GM18511 (cell line): ENCODE data around the gene ZGPAT.

Experiments
- ATAC-seq: cut with Tn5 transposase; IDR thresholded peaks from one replicate; pipeline ENCODE4 v1.9.1; 2021; ENCODE audit warnings: mild to moderate bottlenecking, moderate library complexity; ENCODE audit not compliant: unreplicated experiment

The ZGPAT gene

GRCh38 chr20:63777614-63778013, 69.8 kb downstream of the ZGPAT start:
- no peak for ATAC-seq

GRCh38 chr20:63778034-63778752, 70.4 kb downstream of the ZGPAT start:
- no peak for ATAC-seq

GRCh38 chr20:63778857-63779256, 71.0 kb downstream of the ZGPAT start:
- no peak for ATAC-seq

- ATAC-seq, result no peak
These were observed 73.3 kb downstream of the ZGPAT start for GRCh38 chr20:63781181-63781580.

- ATAC-seq, result no peak
These were observed 74.2 kb downstream of the ZGPAT start for GRCh38 chr20:63782051-63782471.

- ATAC-seq, result no peak
These were observed 74.7 kb downstream of the ZGPAT start for GRCh38 chr20:63782521-63782971.

GRCh38 chr20:63783970-63784369, 76.1 kb downstream of the ZGPAT start:
- no peak for ATAC-seq

- no peak for ATAC-seq
These were observed 77.9 kb downstream of the ZGPAT start for GRCh38 chr20:63785691-63786131.
